ENCODE results near the gene GJA1.
"Not testable (repeated sequence)": the region's sequence is repeated elsewhere in the genome, so short reads cannot be mapped to it uniquely, and the experiment has no call there.

GJA1 gene

DNA sequence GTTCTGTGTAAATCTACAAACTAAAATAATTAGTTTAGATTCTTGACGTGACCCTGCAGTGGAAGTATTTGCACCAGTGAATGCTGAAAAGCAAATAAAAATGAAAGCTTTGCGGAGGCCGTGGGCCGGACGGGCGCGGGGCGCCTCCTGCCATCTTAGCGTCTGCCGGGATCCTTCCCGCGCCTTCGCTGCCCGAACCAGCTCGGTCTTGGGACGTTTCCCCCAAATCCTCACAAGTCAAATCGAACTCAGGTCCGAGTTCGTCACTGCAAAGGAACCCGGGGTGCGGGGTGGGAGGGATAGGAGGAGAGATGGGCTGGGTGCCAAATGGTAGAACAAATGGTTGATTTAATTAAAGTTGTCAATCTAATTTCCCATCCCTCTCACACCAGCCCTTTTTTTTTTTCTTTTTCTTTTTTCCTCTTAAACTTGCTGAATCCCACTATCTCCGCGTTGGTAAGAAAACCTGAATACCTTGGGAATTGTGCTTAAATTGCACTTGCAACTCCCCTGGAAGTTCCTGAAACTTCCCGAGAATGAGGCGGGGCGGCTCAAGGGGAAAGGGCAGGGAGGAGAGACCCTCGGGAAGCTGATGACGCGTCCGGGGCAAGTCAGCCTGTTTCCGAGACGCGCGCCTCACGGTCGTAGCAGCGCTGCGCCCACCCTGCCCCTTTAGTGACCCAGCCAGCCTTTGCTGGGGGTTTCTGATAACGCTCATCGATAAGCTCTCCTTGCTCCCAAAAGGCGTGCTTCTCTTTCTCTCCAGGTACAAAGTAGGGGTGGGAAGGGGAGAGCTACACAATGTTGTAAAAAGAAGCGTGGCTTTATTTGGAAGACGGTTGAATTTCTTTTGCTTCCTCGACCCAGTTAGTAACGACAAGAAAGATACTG is 1.8 kb downstream of the GJA1 start:
- Histone ChIP-seq H3K4me3 (ENCODE audit: insufficient read depth, low read depth, low read length) (peak overlapping the region; percentile 74), H3K27me3 (ENCODE audit: control insufficient read depth, insufficient read depth, low read length, poor library complexity, severe bottlenecking) (no peaks in the 10 kb centered on the region), H3K4me1 (ENCODE audit: control insufficient read depth, insufficient read depth, low read length) (peaks cover 21% of the 10 kb centered on the region), H3K36me3 (ENCODE audit: control insufficient read depth, insufficient read depth, low read length) (no peaks in the 10 kb centered on the region), H3K27ac (ENCODE audit: insufficient read depth, low read depth, low read length, poor library complexity, severe bottlenecking) (peak overlapping the region; percentile 96), H3K9me3 (ENCODE audit: control insufficient read depth, low read length) (no peaks in the 10 kb centered on the region)
- 0% methylated on average over 41 to 44 of the region's 45 CpGs for WGBS, 2 experiments

DNA sequence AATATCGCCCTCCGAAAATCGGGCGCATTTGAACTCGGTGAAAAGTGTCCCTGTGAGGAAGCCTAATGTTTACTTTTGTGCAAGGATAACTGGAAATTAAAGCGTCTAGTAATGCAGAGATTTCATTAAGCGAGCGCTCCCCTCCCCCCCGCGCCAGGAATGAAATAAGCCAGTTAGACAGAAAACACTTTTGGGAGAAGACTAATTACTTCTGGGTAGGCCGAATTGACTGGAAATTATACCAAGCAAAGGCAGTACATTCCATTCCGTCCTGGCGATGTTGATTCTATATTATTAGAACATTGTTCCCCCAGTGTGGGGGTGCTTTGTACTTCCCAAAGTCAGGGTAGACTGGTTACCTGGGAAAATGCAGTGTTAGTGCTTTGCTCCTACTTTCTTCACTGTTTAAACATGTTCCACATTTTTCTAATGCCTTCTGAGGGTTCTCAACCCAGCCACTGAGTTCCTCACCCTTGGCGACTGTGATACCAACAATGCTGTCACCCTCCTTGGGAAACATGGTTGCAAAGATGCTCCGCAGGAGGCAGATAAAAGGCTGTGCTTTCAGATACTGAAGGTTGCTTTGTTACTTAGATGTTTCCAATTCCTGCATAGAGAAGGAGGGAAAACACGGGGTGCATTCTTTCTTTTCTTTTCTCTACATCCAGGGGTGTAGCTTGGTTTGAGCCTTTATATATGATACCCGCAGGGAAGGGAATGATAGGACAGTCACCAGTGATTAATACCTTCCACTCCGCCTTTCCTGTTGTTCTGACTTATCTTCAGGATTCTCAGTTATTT is 2.6 kb downstream of the GJA1 start:
- H3K4me1 ChIP-seq (ENCODE audit: control insufficient read depth, insufficient read depth, low read length), result peaks cover 25% of the 10 kb centered on the region
- 1% methylated on average over 18 of the region's 18 CpGs for WGBS, 2 experiments
- peak overlapping the region; percentile 96 for H3K27ac ChIP-seq (ENCODE audit: insufficient read depth, low read depth, low read length, poor library complexity, severe bottlenecking)

DNA sequence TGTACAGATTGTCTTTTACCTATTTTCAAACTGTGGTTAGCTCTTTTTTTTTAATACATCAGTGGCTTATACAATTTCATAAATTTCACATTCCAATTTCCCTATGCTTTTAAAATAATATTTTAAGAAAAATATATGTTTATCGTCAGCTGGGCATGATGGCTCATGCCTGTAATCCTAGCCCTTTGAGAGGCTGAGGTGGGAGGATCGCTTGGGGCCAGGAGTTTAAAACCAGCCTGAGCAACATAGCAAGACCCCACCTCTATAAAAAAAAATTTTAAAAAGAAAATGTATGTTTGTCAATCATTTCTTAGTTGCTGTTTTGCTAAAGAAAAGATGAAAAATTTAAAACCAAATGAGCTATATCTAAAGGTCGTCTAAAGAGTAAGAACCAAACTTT is 3.4 kb downstream of the GJA1 start:
- 0% methylated on average over 2 of the region's 3 CpGs; no CpG with 5 or more reads in 1 of the 2 experiments for WGBS, 2 experiments
- no peaks in the 10 kb centered on the region for H3K9me3 ChIP-seq (ENCODE audit: control insufficient read depth, low read length)
- H3K27me3 ChIP-seq (ENCODE audit: control insufficient read depth, insufficient read depth, low read length, poor library complexity, severe bottlenecking), result no peaks in the 10 kb centered on the region
- H3K4me1 ChIP-seq (ENCODE audit: control insufficient read depth, insufficient read depth, low read length), result peaks cover 25% of the 10 kb centered on the region
- H3K27ac ChIP-seq (ENCODE audit: insufficient read depth, low read depth, low read length, poor library complexity, severe bottlenecking), result peak overlapping the region; percentile 96
- no peaks in the 10 kb centered on the region for H3K36me3 ChIP-seq (ENCODE audit: control insufficient read depth, insufficient read depth, low read length)
- H3K4me3 ChIP-seq (ENCODE audit: insufficient read depth, low read depth, low read length), result peak overlapping the region; percentile 74

More for the DNA sequence above, 2.6 kb downstream of the GJA1 start:
- peak overlapping the region; percentile 74 for H3K4me3 ChIP-seq (ENCODE audit: insufficient read depth, low read depth, low read length)
- no peaks in the 10 kb centered on the region for H3K9me3 ChIP-seq (ENCODE audit: control insufficient read depth, low read length)
- H3K36me3 ChIP-seq (ENCODE audit: control insufficient read depth, insufficient read depth, low read length), result no peaks in the 10 kb centered on the region
- no peaks in the 10 kb centered on the region for H3K27me3 ChIP-seq (ENCODE audit: control insufficient read depth, insufficient read depth, low read length, poor library complexity, severe bottlenecking)

GRCh38 chr6:121439475-121439874 is 4.0 kb downstream of the GJA1 start:
- Histone ChIP-seq H3K27ac (ENCODE audit: insufficient read depth, low read depth, low read length, poor library complexity, severe bottlenecking) (peak overlapping the region; percentile 63), H3K4me3 (ENCODE audit: insufficient read depth, low read depth, low read length) (peak overlapping the region; percentile 74), H3K4me1 (ENCODE audit: control insufficient read depth, insufficient read depth, low read length) (peaks cover 24% of the 10 kb centered on the region)

DNA sequence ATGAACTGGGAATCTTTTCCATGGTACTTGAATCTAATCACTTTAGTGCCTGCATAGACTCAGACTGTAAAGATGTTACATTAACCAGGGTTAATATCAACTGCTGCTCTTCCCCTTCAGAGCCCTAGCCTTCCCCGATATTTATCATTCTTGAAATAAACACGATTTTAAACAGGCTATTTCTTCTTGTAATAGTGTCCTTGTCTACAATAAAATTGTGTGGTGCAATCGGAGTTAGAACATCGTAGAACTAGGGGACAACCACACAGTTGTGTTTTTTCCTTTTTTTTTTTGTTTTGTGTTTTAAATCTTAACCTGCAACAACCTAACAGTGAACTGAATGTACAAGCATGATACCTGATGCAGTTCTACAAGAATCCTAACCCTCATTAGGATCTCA is 4.5 kb downstream of the GJA1 start:
- Histone ChIP-seq H3K4me1 (ENCODE audit: control insufficient read depth, insufficient read depth, low read length) (peaks cover 25% of the 10 kb centered on the region), H3K9me3 (ENCODE audit: control insufficient read depth, low read length) (no peaks in the 10 kb centered on the region), H3K36me3 (ENCODE audit: control insufficient read depth, insufficient read depth, low read length) (peaks cover 4% of the 10 kb centered on the region), H3K27me3 (ENCODE audit: control insufficient read depth, insufficient read depth, low read length, poor library complexity, severe bottlenecking) (no peaks in the 10 kb centered on the region), H3K27ac (ENCODE audit: insufficient read depth, low read depth, low read length, poor library complexity, severe bottlenecking) (peak overlapping the region; percentile 63), H3K4me3 (ENCODE audit: insufficient read depth, low read depth, low read length) (peak overlapping the region; percentile 74)
- 20 to 33% methylated on average over 2 to 4 of the region's 4 CpGs for WGBS, 2 experiments

More at GRCh38 chr6:121439475-121439874, 4.0 kb downstream of the GJA1 start:
- Histone ChIP-seq H3K27me3 (ENCODE audit: control insufficient read depth, insufficient read depth, low read length, poor library complexity, severe bottlenecking) (no peaks in the 10 kb centered on the region), H3K36me3 (ENCODE audit: control insufficient read depth, insufficient read depth, low read length) (no peaks in the 10 kb centered on the region), H3K9me3 (ENCODE audit: control insufficient read depth, low read length) (no peaks in the 10 kb centered on the region)

DNA sequence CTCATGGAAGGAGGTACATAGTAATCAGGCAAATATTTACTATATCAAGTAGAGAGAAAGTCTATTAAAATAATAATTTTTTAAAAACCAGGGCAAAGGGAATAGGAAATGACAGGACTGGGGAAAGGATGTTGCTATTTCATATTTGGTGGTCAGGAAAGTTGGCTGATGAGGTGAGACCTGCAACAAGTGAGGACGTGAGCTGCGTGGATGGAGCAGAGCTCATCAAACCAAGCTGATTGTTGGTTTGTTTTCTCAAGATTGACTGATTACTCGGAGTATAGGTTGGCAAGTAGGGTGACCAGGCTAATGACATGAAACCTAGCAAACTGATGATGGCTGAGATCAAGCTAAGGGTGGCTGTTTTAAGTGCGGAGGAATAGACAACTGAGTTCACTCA is 6.0 kb downstream of the GJA1 start:
- Histone ChIP-seq H3K4me1 (ENCODE audit: control insufficient read depth, insufficient read depth, low read length) (peaks cover 25% of the 10 kb centered on the region), H3K4me3 (ENCODE audit: insufficient read depth, low read depth, low read length) (peak overlapping the region; percentile 20), H3K27me3 (ENCODE audit: control insufficient read depth, insufficient read depth, low read length, poor library complexity, severe bottlenecking) (no peaks in the 10 kb centered on the region), H3K36me3 (ENCODE audit: control insufficient read depth, insufficient read depth, low read length) (peaks cover 18% of the 10 kb centered on the region), H3K27ac (ENCODE audit: insufficient read depth, low read depth, low read length, poor library complexity, severe bottlenecking) (no peak overlapping the region), H3K9me3 (ENCODE audit: control insufficient read depth, low read length) (no peaks in the 10 kb centered on the region)
- 61 to 71% methylated on average over 4 of the region's 4 CpGs for WGBS, 2 experiments

DNA sequence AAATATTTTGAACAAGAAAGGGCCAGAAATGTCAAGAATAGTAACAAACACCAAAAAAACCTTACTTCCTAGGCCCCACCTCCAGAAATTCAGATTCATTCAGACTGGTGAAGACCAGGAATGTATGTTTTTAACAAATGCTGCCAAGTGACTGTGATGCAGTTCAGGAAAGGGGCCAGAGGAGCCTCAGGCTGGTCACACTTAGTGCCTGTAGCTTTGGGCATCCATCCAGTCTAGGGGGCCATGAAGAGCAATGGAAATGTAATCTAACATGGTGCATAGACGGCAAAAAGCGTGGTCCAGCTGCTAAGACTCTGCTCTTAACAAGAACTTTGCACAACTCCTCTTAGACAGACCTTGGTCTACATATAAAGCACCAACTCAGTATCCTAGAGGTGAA is 7.1 kb downstream of the GJA1 start:
- Histone ChIP-seq H3K27ac (ENCODE audit: insufficient read depth, low read depth, low read length, poor library complexity, severe bottlenecking) (no peak overlapping the region), H3K4me3 (ENCODE audit: insufficient read depth, low read depth, low read length) (peak overlapping the region; percentile 19), H3K4me1 (ENCODE audit: control insufficient read depth, insufficient read depth, low read length) (peaks cover 25% of the 10 kb centered on the region), H3K9me3 (ENCODE audit: control insufficient read depth, low read length) (no peaks in the 10 kb centered on the region), H3K36me3 (ENCODE audit: control insufficient read depth, insufficient read depth, low read length) (peaks cover 29% of the 10 kb centered on the region), H3K27me3 (ENCODE audit: control insufficient read depth, insufficient read depth, low read length, poor library complexity, severe bottlenecking) (no peaks in the 10 kb centered on the region)
- 57 to 58% methylated on average over 2 of the region's 2 CpGs for WGBS, 2 experiments

DNA sequence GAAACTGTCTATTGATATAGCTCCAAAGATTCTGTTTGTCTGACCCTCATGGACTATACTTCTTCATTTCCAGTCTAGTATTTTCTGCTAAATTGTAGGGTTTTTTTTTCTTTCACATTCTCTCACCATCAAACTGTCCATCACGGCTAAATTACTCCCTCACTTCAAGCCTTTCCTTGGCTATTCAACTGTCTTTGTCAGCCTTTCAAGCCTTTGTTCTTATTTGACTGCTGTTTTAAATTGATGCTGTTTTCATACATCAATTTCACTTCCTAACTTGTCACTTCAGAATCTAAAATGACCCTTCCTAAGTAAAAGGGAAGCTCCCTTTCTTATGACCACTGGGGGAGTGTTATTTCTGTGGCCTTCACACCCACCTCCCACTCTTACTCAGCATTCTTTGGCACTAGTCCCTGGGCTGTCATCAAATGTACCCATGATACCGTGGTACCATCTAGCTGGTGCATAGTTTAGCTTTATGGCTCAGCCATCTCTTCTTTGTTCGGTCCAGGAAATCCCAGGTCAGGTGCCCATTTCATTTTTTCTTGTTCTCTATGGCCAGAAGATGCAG is 8.6 kb downstream of the GJA1 start:
- Histone ChIP-seq H3K9me3 (ENCODE audit: control insufficient read depth, low read length) (no peaks in the 10 kb centered on the region), H3K27me3 (ENCODE audit: control insufficient read depth, insufficient read depth, low read length, poor library complexity, severe bottlenecking) (no peaks in the 10 kb centered on the region), H3K27ac (ENCODE audit: insufficient read depth, low read depth, low read length, poor library complexity, severe bottlenecking) (no peak overlapping the region), H3K4me3 (ENCODE audit: insufficient read depth, low read depth, low read length) (no peak overlapping the region), H3K4me1 (ENCODE audit: control insufficient read depth, insufficient read depth, low read length) (peaks cover 25% of the 10 kb centered on the region), H3K36me3 (ENCODE audit: control insufficient read depth, insufficient read depth, low read length) (peaks cover 42% of the 10 kb centered on the region)
- 59 to 71% methylated on average over 3 of the region's 3 CpGs for WGBS, 2 experiments

- WGBS, 2 experiments, result 95 to 99% methylated on average over 6 to 7 of the region's 7 CpGs
- not testable (repeated sequence) for H3K4me3 ChIP-seq (ENCODE audit: insufficient read depth, low read depth, low read length); H3K9me3 ChIP-seq (ENCODE audit: control insufficient read depth, low read length); H3K27ac ChIP-seq (ENCODE audit: insufficient read depth, low read depth, low read length, poor library complexity, severe bottlenecking); H3K27me3 ChIP-seq (ENCODE audit: control insufficient read depth, insufficient read depth, low read length, poor library complexity, severe bottlenecking)
- Histone ChIP-seq H3K4me1 (ENCODE audit: control insufficient read depth, insufficient read depth, low read length) (peaks cover 18% of the 10 kb centered on the region), H3K36me3 (ENCODE audit: control insufficient read depth, insufficient read depth, low read length) (peaks cover 53% of the 10 kb centered on the region)
Observed at GRCh38 chr6:121446705-121447104, 11.3 kb downstream of the GJA1 start.

GRCh38 chr6:121447746-121448145 is 12.3 kb downstream of the GJA1 start:
- H3K27me3 ChIP-seq (ENCODE audit: control insufficient read depth, insufficient read depth, low read length, poor library complexity, severe bottlenecking); H3K27ac ChIP-seq (ENCODE audit: insufficient read depth, low read depth, low read length, poor library complexity, severe bottlenecking); H3K4me3 ChIP-seq (ENCODE audit: insufficient read depth, low read depth, low read length); H3K9me3 ChIP-seq (ENCODE audit: control insufficient read depth, low read length); H3K4me1 ChIP-seq (ENCODE audit: control insufficient read depth, insufficient read depth, low read length): not testable (repeated sequence)
- 92 to 94% methylated on average over 6 of the region's 7 CpGs for WGBS, 2 experiments
- H3K36me3 ChIP-seq (ENCODE audit: control insufficient read depth, insufficient read depth, low read length), result peaks cover 53% of the 10 kb centered on the region

Measured in ectodermal cell (in vitro differentiated cells).